Naive thymus-derived CD4-positive, alpha-beta T cell (primary cell): ENCODE data around the gene SEC24D. TPM values are rescaled to one million over a fixed set of nuclear protein-coding genes. Genes with fewer than 3 reads are reported as not detected.

Experiments used
- ATAC-seq: fragments of 150-1000 bp; cut with Tn5 transposase; 2 replicates; pipeline ENCODE4 v1.10.0; 2021; ENCODE audit warnings: mild to moderate bottlenecking, moderate library complexity
- CTCF ChIA-PET: fragments of 350-600 bp; sonication (Branson Sonifier 250); formaldehyde crosslinking; loops from one replicate; lab custom pipeline; 2021; ENCODE audit warnings: antibody characterized with exemption; lab: Charles Lee
- POLR2A ChIA-PET: fragments of 350-600 bp; sonication (Branson Sonifier 250); formaldehyde crosslinking; loops from one replicate; lab custom pipeline; 2021; ENCODE audit warnings: antibody characterized with exemption, inconsistent platforms; lab: Charles Lee
- DNase-seq, 9 donors: peaks; one replicate each; pipeline versions ENCODE4 v3.0.0 to v3.0.0-alpha.2; 2020 to 2022; ENCODE audit warnings: mixed read lengths in 1 of 9
- H3K27ac ChIP-seq: one replicate; pipeline ENCODE4 v1.7.0; 2013; ENCODE audit warnings: mild to moderate bottlenecking, low read depth, low read length, moderate library complexity
- H3K27me3 ChIP-seq, 2 donors: one replicate each; pipeline ENCODE4 v1.7.0; 2013; ENCODE audit warnings: low read length in 2 of 2, mild to moderate bottlenecking in 2 of 2, moderate library complexity in 2 of 2; ENCODE audit not compliant: control insufficient read depth in 2 of 2, insufficient read depth in 2 of 2
- H3K36me3 ChIP-seq, 3 experiments: 1 replicate in 2 of 3; 2 replicates in 1 of 3; pipeline ENCODE4 v1.7.0; 2013; ENCODE audit warnings: low read length in 3 of 3, mild to moderate bottlenecking in 3 of 3, moderate library complexity in 1 of 3; ENCODE audit not compliant: insufficient read depth in 3 of 3, control insufficient read depth in 2 of 3
- H3K4me1 ChIP-seq, 2 donors: one replicate each; pipeline ENCODE4 v1.7.0; 2013; ENCODE audit warnings: low read length in 2 of 2, mild to moderate bottlenecking in 2 of 2, moderate library complexity in 1 of 2; ENCODE audit not compliant: control insufficient read depth in 2 of 2, insufficient read depth in 2 of 2
- H3K4me3 ChIP-seq: 2 replicates; pipeline ENCODE4 v1.7.0; 2013; ENCODE audit warnings: mild to moderate bottlenecking, low read length
- H3K9me3 ChIP-seq, 3 experiments: 1 replicate in 2 of 3; 2 replicates in 1 of 3; pipeline ENCODE4 v1.7.0; 2013; ENCODE audit warnings: low read length in 3 of 3; ENCODE audit not compliant: control insufficient read depth in 2 of 3
- H3K27ac Mint-ChIP-seq, 9 donors: one replicate each; pipeline ENCODE4 v1.8.0; 2020 to 2022; ENCODE audit warnings: mixed read lengths in 9 of 9, mild to moderate bottlenecking in 8 of 9, moderate library complexity in 5 of 9, inconsistent platforms in 2 of 9
- H3K27me3 Mint-ChIP-seq, 5 donors: one replicate each; pipeline ENCODE4 v1.8.0; 2021 to 2022; ENCODE audit warnings: mixed read lengths in 5 of 5, mild to moderate bottlenecking in 1 of 5
- H3K36me3 Mint-ChIP-seq, 5 donors: one replicate each; pipeline ENCODE4 v1.8.0; 2020 to 2022; ENCODE audit warnings: mixed read lengths in 5 of 5, mild to moderate bottlenecking in 3 of 5, inconsistent platforms in 1 of 5
- H3K4me1 Mint-ChIP-seq, 7 donors: one replicate each; pipeline ENCODE4 v1.8.0; 2020 to 2022; ENCODE audit warnings: mixed read lengths in 7 of 7, mild to moderate bottlenecking in 3 of 7, inconsistent platforms in 1 of 7
- H3K4me3 Mint-ChIP-seq, 10 donors: one replicate each; pipeline ENCODE4 v1.8.0; 2020 to 2022; ENCODE audit warnings: mild to moderate bottlenecking in 10 of 10, mixed read lengths in 10 of 10, moderate library complexity in 6 of 10, inconsistent platforms in 2 of 10
- H3K9me3 Mint-ChIP-seq, 11 donors: one replicate each; pipeline ENCODE4 v1.8.0; 2020 to 2022; ENCODE audit warnings: mixed read lengths in 11 of 11, mild to moderate bottlenecking in 4 of 11, inconsistent platforms in 1 of 11, moderate library complexity in 1 of 11
- intact Hi-C, 2 donors: fragments of 100-400 bp; cut with micrococcal nuclease; formaldehyde crosslinking; loops; one replicate each; pipeline ENCODE4 v1.15.1; 2023
- polyA plus RNA-seq, 2 donors: library from polyadenylated mRNA; unstranded; fragments of 300-500 nt; fragmentation: Illumina TruSeq; gene quantifications; one replicate each; pipeline ENCODE4 v1.2.3, GENCODE V29; 2021
- total RNA-seq, 6 experiments: library from RNA in 5 of 6; stranded (reverse) in 5 of 6; gene quantifications; 1 replicate in 5 of 6; 2 replicates in 1 of 6; pipeline ENCODE4 v1.2.3 and lab custom pipeline; 2021 to 2026

The SEC24D gene
- total and polyA plus RNA-seq, 7 experiments from 2014 or later: 11.5 to 59.2 (median 16.4) TPM

- DNase-seq (no peak), ATAC-seq (no peak)
- Mint-ChIP-seq H3K27ac (no peak overlapping the region), H3K27me3 (no peaks in the 10 kb centered on the region), H3K4me1 (peaks cover 0 to 10% (median 0%) of the 10 kb centered on the region in 7 donors), H3K9me3 (no peaks in the 10 kb centered on the region), H3K36me3 (peaks cover 0 to 19% (median 8%) of the 10 kb centered on the region in 5 donors), H3K4me3 (no peak overlapping the region)
- CTCF ChIA-PET: no interaction called here
- intact Hi-C loops: no loop called here
- Histone ChIP-seq H3K27me3 (no peaks in the 10 kb centered on the region), H3K36me3 (no peaks in the 10 kb centered on the region), H3K4me3 (no peak overlapping the region), H3K9me3 (no peaks in the 10 kb centered on the region), H3K27ac (no peak overlapping the region), H3K4me1 (no peaks in the 10 kb centered on the region)
- POLR2A ChIA-PET: no interaction called here
These were observed 119.6 kb downstream of the SEC24D start for GRCh38 chr4:118716304-118716703.

- Histone ChIP-seq H3K36me3 (peaks cover 0 to 13% (median 12%) of the 10 kb centered on the region in 3 experiments), H3K9me3 (no peaks in the 10 kb centered on the region), H3K27me3 (no peaks in the 10 kb centered on the region), H3K4me3 (no peak overlapping the region), H3K4me1 (no peaks in the 10 kb centered on the region), H3K27ac (no peak overlapping the region)
- intact Hi-C loops: no loop called here
- no peak for DNase-seq
- Mint-ChIP-seq H3K27ac (peak overlapping the region in 1 of 9 donors; percentile 66), H3K9me3 (no peaks in the 10 kb centered on the region), H3K4me3 (no peak overlapping the region), H3K4me1 (peaks cover 0 to 10% (median 0%) of the 10 kb centered on the region in 7 donors), H3K36me3 (peaks cover 4 to 27% (median 17%) of the 10 kb centered on the region in 5 donors), H3K27me3 (no peaks in the 10 kb centered on the region)
- ATAC-seq: no peak
- ChIA-PET CTCF (no interaction called here), POLR2A (no interaction called here)
These were observed 121.2 kb downstream of the SEC24D start for GRCh38 chr4:118714682-118715081.

- Histone ChIP-seq H3K27me3 (no peaks in the 10 kb centered on the region), H3K4me1 (no peaks in the 10 kb centered on the region), H3K4me3 (no peak overlapping the region), H3K27ac (no peak overlapping the region), H3K36me3 (peaks cover 0 to 17% (median 17%) of the 10 kb centered on the region in 3 experiments), H3K9me3 (no peaks in the 10 kb centered on the region)
- Mint-ChIP-seq H3K4me3 (no peak overlapping the region), H3K27me3 (no peaks in the 10 kb centered on the region), H3K9me3 (no peaks in the 10 kb centered on the region), H3K36me3 (peaks cover 4 to 37% (median 23%) of the 10 kb centered on the region in 5 donors), H3K27ac (peak overlapping the region in 1 of 9 donors; percentile 17), H3K4me1 (peaks cover 0 to 10% (median 0%) of the 10 kb centered on the region in 7 donors)
- POLR2A ChIA-PET: no interaction called here
- DNase-seq: no peak
- intact Hi-C loops: no loop called here
- ATAC-seq: no peak
- CTCF ChIA-PET: no interaction called here
These were observed 123.1 kb downstream of the SEC24D start for GRCh38 chr4:118712872-118713271.

GRCh38 chr4:118711052-118711451 is 124.9 kb downstream of the SEC24D start:
- no peak overlapping the region for H3K4me3 Mint-ChIP-seq
- Histone ChIP-seq H3K36me3 (peaks cover under 1 to 28% (median 17%) of the 10 kb centered on the region in 3 experiments), H3K4me3 (no peak overlapping the region), H3K27ac (no peak overlapping the region), H3K27me3 (no peaks in the 10 kb centered on the region), H3K9me3 (no peaks in the 10 kb centered on the region), H3K4me1 (no peaks in the 10 kb centered on the region)
- H3K4me1 Mint-ChIP-seq: peaks cover 0 to 10% (median 0%) of the 10 kb centered on the region in 7 donors
- ChIA-PET CTCF (no interaction called here), POLR2A (no interaction called here)
- H3K27me3 Mint-ChIP-seq: no peaks in the 10 kb centered on the region
- intact Hi-C loops: no loop called here
- no peak for ATAC-seq
- H3K9me3 Mint-ChIP-seq: no peaks in the 10 kb centered on the region
- peaks cover 4 to 49% (median 33%) of the 10 kb centered on the region in 5 donors for H3K36me3 Mint-ChIP-seq
- no peak for DNase-seq
- H3K27ac Mint-ChIP-seq: no peak overlapping the region

- intact Hi-C loops: no loop called here
- Mint-ChIP-seq H3K4me1 (peaks cover 0 to 6% (median 0%) of the 10 kb centered on the region in 7 donors), H3K27me3 (no peaks in the 10 kb centered on the region), H3K27ac (no peak overlapping the region), H3K9me3 (no peaks in the 10 kb centered on the region), H3K4me3 (no peak overlapping the region), H3K36me3 (peaks cover 18 to 65% (median 41%) of the 10 kb centered on the region in 5 donors)
- ATAC-seq (no peak), DNase-seq (no peak)
- Histone ChIP-seq H3K27me3 (no peaks in the 10 kb centered on the region), H3K27ac (no peak overlapping the region), H3K9me3 (no peaks in the 10 kb centered on the region), H3K36me3 (peaks cover 10 to 63% (median 16%) of the 10 kb centered on the region in 3 experiments), H3K4me1 (no peaks in the 10 kb centered on the region), H3K4me3 (no peak overlapping the region)
- POLR2A ChIA-PET: no interaction called here
- CTCF ChIA-PET: no interaction called here
These were observed 132.8 kb downstream of the SEC24D start for GRCh38 chr4:118703118-118703517.

- peak within 1 kb of the TSS; percentile 84 to 99 (median 96) for H3K27ac Mint-ChIP-seq
- Histone ChIP-seq H3K27me3 (no peaks in the 10 kb centered on the region), H3K4me1 (peaks cover 13 to 14% of the 10 kb centered on the region in 2 donors), H3K4me3 (peak within 1 kb of the TSS; percentile 84), H3K36me3 (no peaks in the 10 kb centered on the region), H3K9me3 (no peaks in the 10 kb centered on the region), H3K27ac (peak within 1 kb of the TSS; percentile 83)
- DNase-seq (peak; percentile 71 to 86 (median 82)), ATAC-seq (peak; percentile 96)
- intact Hi-C loops: loop anchor here (1.0 to 5.0 kb wide), 10 partner anchors 47 to 615 kb away; partner anchors contain the start of genes USP53 (in 2 of the 2) and SEC24D (in 1 of the 2)
- no peaks in the 10 kb centered on the region for H3K9me3 Mint-ChIP-seq
- H3K27me3 Mint-ChIP-seq: no peaks in the 10 kb centered on the region
- CTCF ChIA-PET: interaction anchor here (0.7 kb wide), 1 partner anchor 713 kb away, joined by 4 read pairs; no protein-coding TSS in a partner anchor
- H3K4me1 Mint-ChIP-seq: peaks cover 12 to 41% (median 33%) of the 10 kb centered on the region in 7 donors
- H3K4me3 Mint-ChIP-seq: peak within 1 kb of the TSS; percentile 91 to 99 (median 97)
- H3K36me3 Mint-ChIP-seq: peaks cover 0 to 9% (median 4%) of the 10 kb centered on the region in 5 donors
- POLR2A ChIA-PET: interaction anchor here (0.7 to 1.0 kb wide), 5 partner anchors 9 to 769 kb away, joined by 3 to 20 read pairs (median 4); no protein-coding TSS in a partner anchor
These were observed 150.8 kb downstream of the SEC24D start, which contains the start of gene METTL14 for GRCh38 chr4:118684873-118685811. TSS of gene METTL14 (plus strand) at chr4:118685392. CDS start at chr4:118685535, 143 bp downstream.
